Right lobe of liver (tissue), 6 donors: Measurements from ENCODE around the gene CEP68. TPM values are rescaled to one million over a fixed set of nuclear protein-coding genes. Genes with fewer than 3 reads are reported as not detected.

Source experiments
- ATAC-seq, 4 donors: fragments of 200-7000 bp; cut with Tn5 transposase; one replicate each; pipeline ENCODE4 v1.9.1; 2020; ENCODE audit warnings: mild to moderate bottlenecking in 4 of 4, moderate library complexity in 4 of 4
- DNase-seq, 3 donors: peaks; one replicate each; pipeline ENCODE4 v3.0.0-alpha.2; 2020
- H3K27ac ChIP-seq, 3 donors: fragments of 200-600 bp; one replicate each; pipeline ENCODE4 v1.8.0; 2022
- H3K27me3 ChIP-seq, 2 donors: fragments of 200-600 bp; one replicate each; pipeline ENCODE4 v1.8.0; 2022
- H3K36me3 ChIP-seq, 4 donors: fragments of 200-600 bp; sonication (generic) in 1 of 4; one replicate each; pipeline versions ENCODE4 v1.5.1 to v1.8.0; 2017 to 2022; ENCODE audit warnings: control low read depth in 1 of 4
- H3K4me1 ChIP-seq, 4 donors: fragments of 200-600 bp; sonication (generic) in 1 of 4; one replicate each; pipeline versions ENCODE4 v1.5.1 to v1.8.0; 2017 to 2022; ENCODE audit warnings: control low read depth in 1 of 4
- H3K4me3 ChIP-seq, 3 donors: fragments of 200-600 bp; one replicate each; pipeline ENCODE4 v1.8.0; 2022
- H3K9me3 ChIP-seq, 4 donors: fragments of 200-600 bp; sonication (generic) in 1 of 4; one replicate each; pipeline versions ENCODE4 v1.5.1 to v1.8.0; 2017 to 2022; ENCODE audit warnings: control low read depth in 1 of 4
- POLR2A ChIP-seq: fragments of 450-650 bp; IDR thresholded peaks from one replicate; pipeline ENCODE4 v1.6.1; 2017; ENCODE audit warnings: antibody characterized with exemption, mild to moderate bottlenecking
- WGBS: methylation state at CpG from one replicate; pipeline ENCODE4 v1.1.6; 2018; ENCODE audit warnings: low coverage, low lambda C conversion rate; ENCODE audit not compliant: insufficient coverage; ENCODE audit errors: missing lambda C conversion rate; 5-methylcytosine and 5-hydroxymethylcytosine counted together
- intact Hi-C, 2 donors: fragments of 100-400 bp; cut with DNase I; formaldehyde crosslinking; loops; one replicate each; pipeline versions ENCODE4 v1.11.2 to v1.14.1; 2022
- total RNA-seq, 6 experiments: library from RNA; depleted of rRNA in 2 of 6; stranded (reverse); fragments of >200 nt in 2 of 6; fragmentation: NEBNext Ultra II Directional in 3 of 6; extraction: Animal tissue kit (Norgen Biotek cat#: 25700) in 3 of 6; gene quantifications; one replicate each; pipeline versions ENCODE4 v1.1.0 to v1.2.4, GENCODE V29; 2016 to 2023
- TF ChIP-seq, protein P1 (sequence below), 4 donors: fragments of 200-600 bp in 3 of 4; fragments of 450-650 bp in 1 of 4; IDR thresholded peaks; one replicate each; pipeline versions ENCODE4 v1.5.1 to v1.8.0; 2016 to 2022; ENCODE audit warnings: antibody characterized with exemption in 4 of 4, mild to moderate bottlenecking in 2 of 4
- donor health status: DM: no; HTN: yes; CAD: no.
- donor health status: DM: no; HTN: no; CAD: no.
- donor health status: DM: no; HTN: no; CAD: no.
- donor health status: DM: no; HTN: yes; CAD: no.
- donor health status: DM: no; HTN: yes; CAD: no.

The CEP68 gene
- total RNA-seq, 6 experiments from 2014 or later: 1.7 to 4.3 (median 3.2) TPM

DNA sequence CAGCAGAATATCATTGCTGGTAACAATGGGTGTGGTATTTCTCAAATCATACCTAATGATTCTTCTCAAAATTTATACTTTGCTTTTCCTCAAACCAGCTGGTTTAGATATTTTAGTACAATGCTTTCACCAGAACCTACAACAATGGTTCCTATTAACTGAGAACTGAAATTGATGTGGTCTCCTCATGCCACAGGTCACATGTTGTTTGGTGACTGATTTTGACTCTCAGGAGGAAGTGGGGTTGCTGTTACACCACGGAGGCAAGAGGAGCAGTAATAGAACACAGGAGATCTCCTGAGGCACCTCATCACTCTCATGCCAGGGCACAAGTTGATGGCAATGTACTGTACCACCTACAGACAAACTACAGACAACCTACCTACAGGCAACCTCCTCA is 3.0 kb upstream of the CEP68 start:
- TF ChIP-seq, protein P1, sequence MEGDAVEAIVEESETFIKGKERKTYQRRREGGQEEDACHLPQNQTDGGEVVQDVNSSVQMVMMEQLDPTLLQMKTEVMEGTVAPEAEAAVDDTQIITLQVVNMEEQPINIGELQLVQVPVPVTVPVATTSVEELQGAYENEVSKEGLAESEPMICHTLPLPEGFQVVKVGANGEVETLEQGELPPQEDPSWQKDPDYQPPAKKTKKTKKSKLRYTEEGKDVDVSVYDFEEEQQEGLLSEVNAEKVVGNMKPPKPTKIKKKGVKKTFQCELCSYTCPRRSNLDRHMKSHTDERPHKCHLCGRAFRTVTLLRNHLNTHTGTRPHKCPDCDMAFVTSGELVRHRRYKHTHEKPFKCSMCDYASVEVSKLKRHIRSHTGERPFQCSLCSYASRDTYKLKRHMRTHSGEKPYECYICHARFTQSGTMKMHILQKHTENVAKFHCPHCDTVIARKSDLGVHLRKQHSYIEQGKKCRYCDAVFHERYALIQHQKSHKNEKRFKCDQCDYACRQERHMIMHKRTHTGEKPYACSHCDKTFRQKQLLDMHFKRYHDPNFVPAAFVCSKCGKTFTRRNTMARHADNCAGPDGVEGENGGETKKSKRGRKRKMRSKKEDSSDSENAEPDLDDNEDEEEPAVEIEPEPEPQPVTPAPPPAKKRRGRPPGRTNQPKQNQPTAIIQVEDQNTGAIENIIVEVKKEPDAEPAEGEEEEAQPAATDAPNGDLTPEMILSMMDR (IDR thresholded peaks at IDR 0.05): no peak
- no peak for TF ChIP-seq POLR2A
- H3K27me3 ChIP-seq: no peaks in the 10 kb centered on the region
- H3K4me1 ChIP-seq: peaks cover 0 to 14% (median 4%) of the 10 kb centered on the region in 4 donors
- H3K27ac ChIP-seq: no peak overlapping the region
- 33% methylated on average over 1 of the region's 1 CpG for WGBS
- H3K36me3 ChIP-seq: no peaks in the 10 kb centered on the region
- DNase-seq: no peak
- no peak for ATAC-seq
- H3K4me3 ChIP-seq: no peak overlapping the region
- H3K9me3 ChIP-seq: no peaks in the 10 kb centered on the region
- intact Hi-C loops: no loop called here

DNA sequence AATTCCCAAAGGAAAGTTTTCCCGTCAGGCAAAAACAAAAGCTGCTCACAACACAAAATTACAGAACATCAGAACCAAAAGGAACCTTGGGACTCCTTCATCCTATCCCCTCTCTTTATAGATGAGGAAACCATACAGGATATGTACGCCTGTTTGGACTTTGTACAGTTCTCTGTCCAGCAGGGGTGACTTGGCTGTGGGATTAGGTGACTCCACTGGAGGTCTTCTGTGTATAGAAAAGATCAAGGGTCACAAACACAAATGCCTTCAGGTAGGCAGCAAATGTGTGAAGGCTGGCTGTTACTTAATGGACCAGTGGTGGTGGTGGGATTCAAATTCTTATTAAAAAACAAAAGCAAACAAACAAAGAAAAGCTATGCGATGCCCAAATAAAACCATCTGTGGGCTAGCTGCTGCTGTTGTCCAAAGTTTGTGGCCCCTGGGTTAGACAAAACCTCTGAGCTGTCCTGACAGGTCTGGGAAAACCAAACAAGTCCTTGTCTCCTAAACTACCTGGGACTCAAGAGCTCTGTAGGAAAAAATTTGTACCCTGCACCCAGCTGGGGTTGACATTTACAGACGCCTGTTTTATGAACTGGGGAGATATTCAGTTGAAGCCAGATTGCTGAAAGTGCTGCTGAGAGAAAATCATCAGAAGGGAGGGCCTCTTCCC is 1.3 kb upstream of the CEP68 start:
- intact Hi-C loops: no loop called here

GRCh38 chr2:65055422-65056214 is 598 bp upstream of the CEP68 start:
- peaks cover 0 to 14% (median 4%) of the 10 kb centered on the region in 4 donors for H3K4me1 ChIP-seq
- H3K9me3 ChIP-seq: no peaks in the 10 kb centered on the region
- TF ChIP-seq, protein P1 (IDR thresholded peaks at IDR 0.05): no peak
- no peak for TF ChIP-seq POLR2A
- no peaks in the 10 kb centered on the region for H3K27me3 ChIP-seq
- H3K27ac ChIP-seq: peak overlapping the region; percentile 34 to 49 (median 42)
- 14% methylated on average over 27 of the region's 42 CpGs for WGBS
- DNase-seq: peak in 1 of 3 donors; percentile 77
- H3K4me3 ChIP-seq: peak overlapping the region; percentile 74 to 88 (median 78)
- intact Hi-C loops: no loop called here
- ATAC-seq: peak; percentile 44 to 56 (median 48)
- H3K36me3 ChIP-seq: no peaks in the 10 kb centered on the region

More for the DNA sequence above, 1.3 kb upstream of the CEP68 start:
- no peaks in the 10 kb centered on the region for H3K36me3 ChIP-seq
- peaks cover 0 to 14% (median 4%) of the 10 kb centered on the region in 4 donors for H3K4me1 ChIP-seq
- no peaks in the 10 kb centered on the region for H3K9me3 ChIP-seq
- H3K4me3 ChIP-seq: no peak overlapping the region
- 76% methylated on average over 3 of the region's 4 CpGs for WGBS
- ATAC-seq (no peak), DNase-seq (no peak)
- no peak overlapping the region for H3K27ac ChIP-seq
- no peak for TF ChIP-seq POLR2A
- TF ChIP-seq, protein P1 (IDR thresholded peaks at IDR 0.05): no peak
- H3K27me3 ChIP-seq: no peaks in the 10 kb centered on the region

DNA sequence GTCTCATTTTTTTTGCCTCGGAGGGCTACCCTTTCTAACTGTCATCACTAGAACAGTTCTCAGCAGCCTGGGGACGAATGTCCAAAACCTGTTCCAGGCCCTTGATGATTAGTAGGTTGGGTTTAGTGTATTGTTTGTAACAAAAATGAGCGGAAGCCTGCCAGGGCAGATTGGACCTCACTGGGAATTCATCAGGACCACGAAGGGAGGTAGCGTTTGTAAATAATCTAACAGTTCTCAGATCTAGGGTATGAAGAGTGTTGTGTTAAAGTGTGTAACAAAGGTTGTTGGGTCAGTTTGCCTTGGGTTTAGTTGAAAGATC is 799 bp downstream of the CEP68 start:
- ATAC-seq (no peak), DNase-seq (no peak)
- no peaks in the 10 kb centered on the region for H3K27me3 ChIP-seq
- H3K4me1 ChIP-seq: peaks cover 0 to 14% (median 4%) of the 10 kb centered on the region in 4 donors
- 10% methylated on average over 5 of the region's 5 CpGs for WGBS
- no peaks in the 10 kb centered on the region for H3K9me3 ChIP-seq
- peak overlapping the region in 2 of 3 donors; percentile 73 to 78 for H3K27ac ChIP-seq
- H3K4me3 ChIP-seq: peak overlapping the region; percentile 74 to 88 (median 78)
- TF ChIP-seq POLR2A: no peak
- TF ChIP-seq, protein P1 (IDR thresholded peaks at IDR 0.05): no peak
- H3K36me3 ChIP-seq: no peaks in the 10 kb centered on the region
- intact Hi-C loops: no loop called here
